GM18507 (cell line): ENCODE data around the gene GPC5.

ENCODE experiments used
- DNase-seq: peaks from one replicate; pipeline ENCODE4 v3.0.0; 2011; ENCODE audit warnings: low read depth; ENCODE audit not compliant: insufficient read length; ENCODE audit errors: extremely low spot score
- FAIRE-seq: peaks from 2 replicates; lab custom pipeline; 2011; peaks lifted over from hg19 to GRCh38; lab: Jason Lieb, UNC

The GPC5 gene

GRCh38 chr13:92769046-92769445 lies 1370.6 kb downstream of the GPC5 start:
- FAIRE-seq, result no peak

DNA sequence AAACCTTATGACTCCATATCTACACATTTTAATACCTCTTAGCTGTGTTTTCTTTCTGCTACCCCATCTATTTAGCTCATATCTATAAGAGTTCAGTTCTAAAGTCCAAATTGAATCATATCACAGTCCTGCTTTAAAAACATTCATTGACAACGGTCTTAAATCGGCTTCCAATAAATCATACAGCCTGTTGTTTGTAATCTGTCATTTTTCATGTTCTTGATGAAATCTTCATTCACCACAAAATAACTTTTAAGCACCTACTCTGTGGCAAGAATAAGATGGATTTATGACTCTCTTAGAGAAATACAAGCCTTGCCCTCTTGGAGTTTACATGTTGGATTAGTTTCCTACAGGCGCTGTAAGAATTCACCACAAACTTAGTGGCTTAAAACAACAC lies 1377.2 kb downstream of the GPC5 start:
- DNase-seq, result no peak
- no peak for FAIRE-seq

More at GRCh38 chr13:92769046-92769445, 1370.6 kb downstream of the GPC5 start:
- no peak for DNase-seq

DNA sequence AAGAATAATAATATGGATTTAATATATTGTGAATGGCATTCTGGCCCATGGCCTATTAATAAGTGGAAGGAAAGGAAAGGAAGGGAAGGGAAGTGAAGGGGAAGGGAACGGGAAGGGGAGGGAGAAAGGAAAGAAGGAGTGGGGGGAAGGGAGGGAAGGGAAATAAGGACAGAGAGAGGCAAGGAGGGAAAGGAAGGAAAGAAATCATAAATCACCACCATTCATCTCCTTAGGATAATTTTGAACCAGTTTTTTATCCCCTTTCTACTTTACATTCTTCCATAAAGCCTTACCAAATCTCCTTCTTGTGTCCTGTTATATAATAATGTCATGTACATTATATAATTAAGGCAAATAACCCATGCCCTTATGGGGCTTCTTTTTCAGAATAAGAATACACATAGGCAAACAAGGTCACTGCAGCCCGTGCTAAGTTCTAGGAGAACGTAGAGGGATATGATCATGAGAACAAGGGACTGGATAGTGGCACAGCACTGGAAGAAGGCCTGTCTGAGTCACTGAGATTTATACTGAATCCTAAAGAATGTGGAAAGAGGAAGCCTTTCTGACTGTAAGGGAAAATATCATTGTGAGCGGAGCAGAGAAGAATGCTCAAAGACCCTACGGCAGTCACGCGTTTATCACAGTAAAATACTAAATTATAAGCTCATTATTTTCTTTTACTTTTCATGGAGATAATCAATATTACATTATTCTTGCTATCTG lies 1383.7 kb downstream of the GPC5 start:
- FAIRE-seq (no peak), DNase-seq (no peak)

GRCh38 chr13:92802776-92803175 lies 1404.4 kb downstream of the GPC5 start:
- FAIRE-seq (no peak), DNase-seq (no peak)

DNA sequence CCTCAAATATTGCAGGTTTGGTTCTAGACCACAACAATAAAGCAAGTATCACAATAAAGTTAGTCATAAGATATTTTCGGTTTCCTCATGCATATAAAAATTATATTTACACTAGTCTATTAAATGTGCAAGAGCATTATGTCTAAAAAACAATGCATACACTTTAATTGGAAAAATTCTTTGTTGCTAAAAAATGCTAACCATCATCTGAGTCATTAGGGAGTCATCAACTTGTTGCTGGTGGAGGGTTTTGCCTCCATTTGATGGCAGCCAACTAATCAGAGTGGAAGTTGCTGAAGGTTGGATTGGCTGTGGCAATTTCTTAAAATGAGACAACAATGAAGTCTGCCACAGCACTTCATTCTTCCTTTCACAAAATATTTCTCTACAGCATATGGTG lies 1405.9 kb downstream of the GPC5 start:
- FAIRE-seq, result no peak

GRCh38 chr13:92804926-92805325 lies 1406.5 kb downstream of the GPC5 start:
- FAIRE-seq, result no peak
- no peak for DNase-seq

More for the DNA sequence above, 1405.9 kb downstream of the GPC5 start:
- no peak for DNase-seq

DNA sequence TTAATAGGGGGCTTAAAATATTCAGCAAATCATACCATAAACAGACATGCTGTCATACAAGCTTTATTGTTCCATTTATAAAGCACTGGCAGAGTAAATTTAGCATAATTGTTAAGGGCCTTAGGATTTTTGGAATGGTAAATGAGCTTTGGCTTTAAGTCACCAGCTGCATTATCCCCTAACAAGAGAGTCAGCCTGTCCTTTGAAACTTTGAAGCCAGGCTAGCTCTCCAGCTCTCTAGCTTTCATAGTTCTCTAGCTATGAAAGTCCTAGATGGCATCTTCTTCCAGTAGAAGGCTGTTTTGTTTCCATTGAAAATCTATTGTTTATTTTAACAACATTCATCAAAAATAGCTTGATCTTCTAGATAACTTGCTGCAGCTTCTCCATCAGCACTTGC lies 1407.3 kb downstream of the GPC5 start:
- DNase-seq, result no peak

GRCh38 chr13:92806215-92806614 lies 1407.8 kb downstream of the GPC5 start:
- DNase-seq, result no peak
- no peak for FAIRE-seq

More for the DNA sequence above, 1407.3 kb downstream of the GPC5 start:
- FAIRE-seq, result no peak

- no peak for DNase-seq
- no peak for FAIRE-seq
Measured at GRCh38 chr13:92807353-92807752, 1408.9 kb downstream of the GPC5 start.

DNA sequence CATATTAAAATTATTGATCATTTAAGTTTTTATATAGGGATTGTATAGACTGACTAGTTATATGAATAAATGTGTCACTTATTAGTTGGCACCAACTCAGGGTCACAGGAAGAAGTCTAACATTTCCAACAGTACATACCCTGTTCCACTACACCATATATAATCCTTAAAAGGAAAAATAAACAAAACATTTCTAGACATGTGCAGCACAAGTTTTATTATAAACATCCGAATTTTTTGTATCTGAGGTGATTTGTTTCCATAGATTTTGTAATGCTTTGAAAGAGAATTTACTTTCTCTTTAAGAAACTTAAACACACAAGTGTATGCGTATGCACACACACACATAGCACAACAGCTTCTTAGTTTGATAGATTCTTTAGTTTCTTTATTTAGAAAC lies 1409.5 kb downstream of the GPC5 start:
- FAIRE-seq (no peak), DNase-seq (no peak)

DNA sequence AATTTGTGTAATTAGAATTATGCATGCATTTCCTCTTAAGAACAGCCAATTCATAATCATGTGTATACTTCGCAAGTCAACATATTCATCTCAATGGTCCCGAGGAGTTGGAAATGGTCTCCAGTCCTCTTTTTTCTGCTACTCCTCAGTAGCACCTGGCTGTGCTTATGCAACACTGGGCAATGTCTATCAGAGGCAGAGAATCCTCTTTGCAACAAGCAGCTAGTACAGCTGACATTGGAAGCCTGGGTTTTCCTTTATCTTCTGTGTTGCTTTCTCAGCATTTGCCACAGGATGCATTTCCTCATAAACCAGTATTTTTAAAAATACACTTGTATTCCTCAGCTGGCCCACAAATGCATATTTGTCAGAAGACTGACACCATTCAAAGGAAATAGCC lies 1422.9 kb downstream of the GPC5 start:
- DNase-seq (no peak), FAIRE-seq (no peak)

- DNase-seq, result no peak
- FAIRE-seq, result no peak
Measured at GRCh38 chr13:92823059-92823458, 1424.6 kb downstream of the GPC5 start.

- FAIRE-seq, result no peak
- no peak for DNase-seq
Measured at GRCh38 chr13:92825938-92826596, 1427.6 kb downstream of the GPC5 start.

- DNase-seq (no peak), FAIRE-seq (no peak)
Measured at GRCh38 chr13:92827503-92827902, 1429.1 kb downstream of the GPC5 start.

GRCh38 chr13:92829930-92830329 lies 1431.5 kb downstream of the GPC5 start:
- no peak for DNase-seq
- FAIRE-seq, result no peak

DNA sequence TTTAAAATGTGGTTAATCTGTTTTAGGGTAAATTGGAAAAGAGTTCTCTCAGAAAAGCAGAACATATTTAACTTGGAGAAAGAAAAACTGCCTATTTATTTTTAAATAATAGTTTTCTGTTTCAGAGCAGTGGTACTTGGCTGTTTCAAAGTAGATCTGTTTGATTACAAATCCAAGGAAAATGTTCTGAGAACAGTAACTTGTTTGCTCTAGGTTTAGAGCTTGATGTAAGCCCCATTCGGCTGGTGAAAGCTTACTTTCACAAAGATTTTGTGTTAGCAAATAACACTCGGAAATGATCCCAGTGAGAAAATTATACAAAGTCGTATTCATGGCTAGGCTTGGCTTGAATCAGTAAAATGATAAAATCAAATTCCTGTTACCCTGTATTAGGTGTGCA lies 1432.4 kb downstream of the GPC5 start:
- no peak for FAIRE-seq
- DNase-seq, result no peak

- no peak for FAIRE-seq
- no peak for DNase-seq
Measured at GRCh38 chr13:92833071-92833470, 1434.7 kb downstream of the GPC5 start.

- no peak for FAIRE-seq
- no peak for DNase-seq
Measured at GRCh38 chr13:92836171-92836570, 1437.8 kb downstream of the GPC5 start.

- DNase-seq, result no peak
- no peak for FAIRE-seq
Measured at GRCh38 chr13:92838786-92839185, 1440.4 kb downstream of the GPC5 start.

DNA sequence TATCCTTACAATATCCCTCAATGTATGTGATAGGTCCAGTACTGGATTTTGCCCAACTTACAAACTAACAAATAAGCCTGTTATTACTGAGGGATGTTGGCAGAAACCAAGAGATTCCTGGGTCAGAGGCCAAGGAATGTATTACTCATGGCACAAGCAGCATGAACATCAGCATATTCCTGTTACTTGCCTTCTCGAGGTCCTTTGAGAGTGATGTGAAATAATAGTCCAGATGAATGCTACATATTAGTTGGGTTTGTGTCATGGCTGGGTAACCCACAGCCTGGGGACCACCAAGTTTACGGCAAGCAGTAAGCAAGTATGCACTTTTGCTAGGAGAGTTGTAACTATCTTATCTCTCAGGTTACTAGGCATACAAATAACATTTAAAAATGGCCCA lies 1443.7 kb downstream of the GPC5 start:
- FAIRE-seq, result no peak
- no peak for DNase-seq

- FAIRE-seq (no peak), DNase-seq (no peak)
Measured at GRCh38 chr13:92843549-92843948, 1445.1 kb downstream of the GPC5 start.
